ENCODE data around the gene RIPOR1.

The RIPOR1 gene

GRCh38 chr16:67539271-67539670 is 10.6 kb downstream of the RIPOR1 start:
- DNase-seq (ENCODE audit: low read depth in 1 of 2, low spot score in 1 of 2) = no peak
- H3K27ac ChIP-seq (replicated peaks) = no peak overlapping the region
- no peak for TF ChIP-seq REST (IDR thresholded peaks at IDR 0.05; ENCODE audit: insufficient replicate concordance, low read depth)
- no peak for TF ChIP-seq GABPA (IDR thresholded peaks at IDR 0.05; ENCODE audit: low read depth)
- no peak for TF ChIP-seq CTCF (IDR thresholded peaks at IDR 0.05; ENCODE audit: insufficient read depth, low read length)
- TF ChIP-seq POLR2AphosphoS5 (IDR thresholded peaks at IDR 0.05; ENCODE audit: low read depth) = no peak
- TF ChIP-seq SPI1 (IDR thresholded peaks at IDR 0.05; ENCODE audit: borderline replicate concordance, low read depth) = no peak
- no peak overlapping the region for H3K4me3 ChIP-seq (replicated peaks; ENCODE audit: insufficient read depth, low read length)
- H3K27me3 ChIP-seq (ENCODE audit: insufficient read depth, poor library complexity, severe bottlenecking) = no peaks in the 10 kb centered on the region

GRCh38 chr16:67539691-67540635 is 11.3 kb downstream of the RIPOR1 start:
- TF ChIP-seq CTCF (IDR thresholded peaks at IDR 0.05; ENCODE audit: insufficient read depth, low read length) = no peak
- TF ChIP-seq REST (IDR thresholded peaks at IDR 0.05; ENCODE audit: insufficient replicate concordance, low read depth) = no peak
- no peak for TF ChIP-seq SPI1 (IDR thresholded peaks at IDR 0.05; ENCODE audit: borderline replicate concordance, low read depth)
- TF ChIP-seq GABPA (IDR thresholded peaks at IDR 0.05; ENCODE audit: low read depth) = no peak
- TF ChIP-seq POLR2AphosphoS5 (IDR thresholded peaks at IDR 0.05; ENCODE audit: low read depth) = no peak
- Histone ChIP-seq H3K27ac (replicated peaks) (no peak overlapping the region), H3K4me3 (replicated peaks; ENCODE audit: insufficient read depth, low read length) (no peak overlapping the region), H3K27me3 (ENCODE audit: insufficient read depth, poor library complexity, severe bottlenecking) (no peaks in the 10 kb centered on the region)
- no peak for DNase-seq (ENCODE audit: low read depth in 1 of 2, low spot score in 1 of 2)

- no peak for DNase-seq (ENCODE audit: low read depth in 1 of 2, low spot score in 1 of 2)
- no peak for TF ChIP-seq REST (IDR thresholded peaks at IDR 0.05; ENCODE audit: insufficient replicate concordance, low read depth)
- no peak for TF ChIP-seq CTCF (IDR thresholded peaks at IDR 0.05; ENCODE audit: insufficient read depth, low read length)
- TF ChIP-seq SPI1 (IDR thresholded peaks at IDR 0.05; ENCODE audit: borderline replicate concordance, low read depth) = no peak
- TF ChIP-seq GABPA (IDR thresholded peaks at IDR 0.05; ENCODE audit: low read depth) = no peak
- TF ChIP-seq POLR2AphosphoS5 (IDR thresholded peaks at IDR 0.05; ENCODE audit: low read depth) = no peak
- no peak overlapping the region for H3K4me3 ChIP-seq (replicated peaks; ENCODE audit: insufficient read depth, low read length)
- H3K27me3 ChIP-seq (ENCODE audit: insufficient read depth, poor library complexity, severe bottlenecking) = no peaks in the 10 kb centered on the region
- no peak overlapping the region for H3K27ac ChIP-seq (replicated peaks)
Observed at GRCh38 chr16:67540756-67541155, 12.1 kb downstream of the RIPOR1 start.
